GM18498 (cell line): ENCODE results near the gene SLK.

Source experiments
- ATAC-seq: cut with Tn5 transposase; IDR thresholded peaks from one replicate; pipeline ENCODE4 v1.9.1; 2021; ENCODE audit warnings: mild to moderate bottlenecking, moderate library complexity; ENCODE audit not compliant: unreplicated experiment

SLK gene

DNA sequence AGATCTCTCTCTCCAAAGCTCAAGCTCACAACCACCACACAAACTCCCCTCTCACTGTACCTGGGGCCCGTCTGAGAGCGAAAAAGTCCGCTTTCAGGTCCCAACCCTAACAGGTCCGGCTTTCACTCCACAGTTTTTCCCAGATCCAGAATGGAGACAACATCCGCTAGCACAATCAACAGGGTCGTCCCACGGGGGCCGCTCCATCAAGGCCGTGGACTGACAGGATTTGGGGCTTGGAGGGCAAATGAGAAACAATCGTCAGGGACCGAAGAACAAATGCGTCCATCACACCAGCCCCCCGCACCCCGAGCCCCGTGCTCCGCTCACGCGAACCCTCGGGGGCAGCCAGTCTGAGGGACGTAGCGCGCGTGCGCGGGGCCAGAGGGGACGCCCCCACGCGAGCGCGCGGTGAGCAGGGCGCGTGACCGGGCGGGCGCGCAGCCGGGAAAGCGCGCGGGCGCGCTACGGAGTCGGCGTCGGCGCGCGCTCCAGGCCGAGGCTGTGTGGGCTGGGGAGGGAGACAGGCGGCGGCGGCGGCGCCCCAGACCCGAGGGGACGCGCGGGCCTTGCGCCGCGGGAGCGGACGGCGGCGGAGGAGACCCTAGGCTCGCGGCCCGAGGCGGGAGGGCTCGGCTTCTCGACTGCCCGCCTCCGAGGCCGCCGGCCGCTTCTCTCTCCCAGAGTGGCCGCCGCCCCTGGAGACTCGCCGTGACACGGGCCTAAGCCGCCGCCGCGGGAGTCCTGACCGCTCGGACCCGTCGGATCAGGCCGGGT is at the start of gene SLK:
SLK (plus strand) TSS at position 470 of the 777 bp plus-strand sequence. CDS start 606 bp downstream, outside the sequence.
- ATAC-seq: peak; percentile 84

DNA sequence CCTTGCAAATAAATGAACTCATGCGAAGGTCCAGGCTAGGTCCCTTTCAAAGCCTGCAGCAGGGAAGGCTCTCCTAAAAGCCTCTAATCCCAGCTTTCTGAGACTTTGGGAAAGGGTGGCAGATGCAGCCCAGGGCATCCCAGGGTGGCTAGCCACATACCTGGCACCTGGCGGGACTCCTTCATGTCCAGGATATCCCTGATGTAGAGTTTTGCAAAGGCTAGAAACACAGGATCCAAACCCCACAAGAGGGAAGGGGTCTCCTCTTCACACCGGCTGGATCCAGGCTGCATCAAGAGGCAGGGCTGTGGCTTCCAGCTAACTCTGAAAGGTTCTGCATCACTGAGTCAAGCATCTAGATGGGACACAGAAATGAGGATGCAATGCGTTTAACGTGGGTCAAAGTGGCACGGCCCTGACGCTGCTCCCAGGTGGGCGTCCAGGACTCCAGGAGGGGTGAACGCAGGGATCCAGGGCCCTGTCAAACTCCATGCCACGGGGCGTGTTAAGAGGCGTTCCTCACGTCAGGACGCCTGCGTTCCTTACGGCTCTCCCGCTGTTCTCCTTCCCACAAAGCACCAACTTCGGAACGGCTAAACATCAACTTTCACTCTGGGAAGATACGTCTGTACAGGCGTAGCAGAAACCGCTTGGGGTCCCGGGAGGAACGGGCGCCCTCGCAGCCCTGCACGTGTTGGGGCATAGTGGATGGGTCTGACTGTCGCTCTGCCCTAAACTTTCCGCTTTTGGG is 49.5 kb upstream of the SLK start:
- ATAC-seq: peak; percentile 15

DNA sequence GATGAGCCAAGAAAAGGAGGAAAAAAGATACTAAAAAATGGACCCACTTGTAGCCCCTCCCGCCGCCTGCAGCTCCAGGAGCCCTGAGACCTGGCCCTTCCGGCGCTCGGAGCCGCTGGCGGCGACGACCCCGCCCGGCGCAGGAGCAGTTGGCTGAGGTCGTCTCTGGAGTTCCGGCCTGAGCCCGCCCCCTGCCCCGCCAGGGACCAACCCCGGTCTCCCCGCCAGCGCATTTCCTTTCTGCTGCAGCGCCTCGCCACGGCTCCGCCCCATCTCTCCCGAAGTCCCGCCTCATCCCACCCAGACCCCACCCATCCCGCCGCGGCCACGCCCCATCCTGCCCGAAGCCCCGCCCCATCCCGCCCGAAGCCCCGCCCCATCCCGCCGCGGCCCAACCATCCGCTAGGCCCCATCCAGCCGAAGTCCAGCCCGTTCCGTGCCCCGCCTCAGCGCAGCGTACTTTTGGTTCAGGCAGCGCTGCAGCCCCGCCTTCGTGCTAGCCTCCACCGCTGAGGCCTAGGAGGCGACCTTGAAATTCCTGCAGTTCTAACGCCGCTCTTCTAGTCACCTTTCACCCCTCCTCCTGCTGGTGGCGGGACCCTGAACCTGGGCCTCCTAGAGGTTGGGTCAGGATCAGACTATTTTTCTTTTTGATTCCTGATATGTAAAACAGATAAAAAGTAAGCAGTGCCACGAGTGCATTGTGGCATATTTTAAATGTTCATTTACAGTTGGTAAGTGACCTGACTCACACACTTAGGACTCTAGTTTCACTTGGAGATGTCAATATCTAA is 48.7 kb upstream of the SLK start, which contains the start of gene STN1:
STN1 (minus strand) TSS at position 132 of the 794 bp plus-strand sequence. CDS start 590 bp downstream, outside the sequence.
- peak; percentile 95 for ATAC-seq

DNA sequence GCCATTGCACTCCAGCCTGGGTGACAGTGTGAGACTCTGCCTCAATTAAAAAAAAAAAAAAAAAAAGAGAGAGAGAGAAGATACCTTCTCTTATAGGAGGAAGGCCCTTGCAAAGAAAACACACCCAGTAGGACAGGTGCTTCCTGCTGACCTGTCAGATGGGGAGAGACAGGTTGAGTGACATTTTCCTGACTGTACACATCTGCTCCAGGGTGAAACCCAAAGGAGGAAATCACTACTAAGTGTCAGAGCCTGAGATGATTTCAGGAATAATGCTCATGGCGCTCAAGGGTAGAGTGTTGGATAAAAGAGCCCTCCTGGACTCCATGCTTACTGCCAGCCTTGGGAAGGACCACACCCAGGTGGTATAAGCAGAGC is 47.3 kb upstream of the SLK start:
- no peak for ATAC-seq

DNA sequence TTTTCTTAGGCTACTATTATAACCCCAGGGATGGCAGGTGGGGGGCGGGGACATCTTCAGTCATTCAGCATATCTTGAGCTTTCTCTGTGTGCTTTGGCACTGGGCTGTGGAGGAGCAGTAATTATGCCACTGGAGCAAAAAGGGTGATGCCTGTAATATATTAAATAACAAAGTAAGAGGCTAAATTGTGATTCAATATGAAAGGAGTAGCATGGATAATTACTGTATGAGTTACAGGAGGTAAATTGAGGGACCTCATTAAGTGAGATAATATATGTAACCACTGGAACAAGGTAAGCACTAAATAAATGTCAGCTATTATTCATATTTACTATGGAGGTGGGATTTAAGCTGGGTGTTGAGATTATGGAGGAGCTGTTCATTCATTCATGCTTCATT is 45.7 kb upstream of the SLK start:
- no peak for ATAC-seq

DNA sequence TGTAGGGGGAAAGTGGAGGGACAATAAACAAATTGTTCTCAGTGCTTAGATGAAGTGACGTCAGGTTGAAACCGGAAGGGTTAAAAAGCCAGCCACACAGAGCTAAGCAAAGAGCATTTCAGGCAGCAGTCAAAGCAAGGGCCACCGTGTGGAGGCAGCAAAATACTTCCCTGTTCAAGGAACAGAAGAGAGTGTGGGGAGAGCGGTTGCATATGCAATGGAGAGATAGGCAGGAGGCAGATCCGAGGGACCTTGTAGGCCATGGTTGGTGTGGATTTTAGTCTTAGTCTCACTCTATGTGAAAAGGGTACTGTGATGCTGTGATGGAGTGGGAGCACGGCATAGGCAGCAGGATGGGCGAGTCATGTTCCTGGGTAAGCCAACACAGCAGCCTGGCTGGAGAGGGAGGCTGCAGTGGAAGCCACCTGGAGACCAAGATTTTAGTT is 45.2 kb upstream of the SLK start:
- no peak for ATAC-seq

DNA sequence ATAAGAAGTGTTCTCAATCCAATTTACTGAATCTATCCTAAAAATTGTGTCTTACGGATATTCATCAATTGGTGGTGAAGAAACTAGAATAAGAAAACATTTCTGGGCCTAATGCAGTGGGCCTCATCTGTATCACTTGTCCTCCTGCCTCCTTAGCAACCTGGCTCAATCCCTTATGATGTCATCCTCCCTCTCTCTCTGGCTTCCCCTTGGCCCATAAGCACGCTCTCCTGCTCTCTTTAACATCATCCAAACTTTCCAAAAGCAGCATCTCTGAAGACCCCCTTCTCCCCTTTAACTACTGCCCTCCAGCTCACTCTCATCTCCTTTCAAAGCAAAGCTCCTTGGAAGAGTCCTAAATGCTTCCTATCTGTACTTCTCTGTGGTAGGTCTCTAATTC is 44.3 kb upstream of the SLK start:
- ATAC-seq: no peak

DNA sequence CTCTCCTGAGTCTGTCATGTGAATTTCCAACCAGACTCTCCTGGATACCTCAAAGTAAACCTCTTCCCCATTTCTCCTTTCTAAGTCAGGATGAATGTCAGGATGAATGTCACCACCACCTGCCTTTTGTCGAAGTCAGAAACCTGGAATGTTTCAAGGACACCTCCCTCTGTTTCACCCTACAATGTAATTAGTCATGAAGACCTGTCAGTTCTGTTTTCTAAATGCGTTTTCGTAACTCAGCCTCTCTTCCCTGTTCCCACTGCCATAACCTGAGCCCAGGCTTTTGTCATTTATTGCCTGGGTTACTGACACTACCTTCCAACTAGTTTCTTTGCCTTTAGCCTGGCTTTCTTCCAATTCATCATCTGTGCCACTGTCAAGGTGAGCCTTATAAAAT is 43.4 kb upstream of the SLK start:
- ATAC-seq: no peak

DNA sequence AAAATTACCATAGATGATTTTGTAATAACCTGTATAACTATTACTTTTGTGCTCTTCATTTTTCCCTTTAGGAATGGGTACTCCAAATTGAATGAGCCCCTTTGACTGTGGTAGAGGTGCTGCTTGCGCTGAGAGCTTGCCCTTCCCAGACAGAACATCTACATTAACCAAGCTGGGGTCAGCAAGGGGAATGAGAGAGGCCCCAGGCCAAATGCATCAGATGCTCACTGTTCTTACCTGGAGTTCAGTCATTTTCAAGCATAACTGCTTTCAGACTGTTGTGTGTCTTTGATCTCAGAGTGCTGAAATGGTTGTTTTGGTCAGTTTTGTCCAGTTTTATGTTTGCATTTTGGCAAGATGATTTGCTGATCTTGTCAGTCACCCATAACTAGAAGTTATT is 41.3 kb upstream of the SLK start:
- no peak for ATAC-seq

DNA sequence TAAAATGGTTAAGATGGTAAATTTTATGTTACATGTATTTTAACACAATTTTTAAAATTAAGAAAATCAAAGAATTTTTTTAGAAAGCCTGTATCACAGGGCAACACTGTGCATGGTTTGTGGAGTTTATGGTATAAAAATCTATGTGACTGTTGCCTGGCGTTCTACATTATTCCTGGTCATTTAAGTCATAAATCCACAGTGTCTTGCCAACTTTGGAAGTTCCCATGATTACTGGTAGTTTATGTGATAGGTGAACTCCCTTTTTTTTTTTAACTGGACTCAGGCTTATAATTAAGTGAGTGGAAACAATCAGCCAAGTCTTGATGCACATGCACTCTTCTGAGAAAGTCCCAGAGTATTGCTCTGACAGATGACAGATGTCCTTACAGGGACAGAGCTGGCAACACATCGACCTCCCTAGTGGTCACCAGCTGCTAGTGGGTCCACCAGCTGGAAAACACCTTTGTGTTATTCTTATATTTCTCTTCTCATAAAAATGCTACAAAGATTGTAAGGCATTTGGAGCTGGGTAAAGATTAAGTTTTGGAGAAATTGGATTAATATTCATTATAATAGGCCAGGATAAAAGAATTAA is 40.1 kb upstream of the SLK start:
- no peak for ATAC-seq

DNA sequence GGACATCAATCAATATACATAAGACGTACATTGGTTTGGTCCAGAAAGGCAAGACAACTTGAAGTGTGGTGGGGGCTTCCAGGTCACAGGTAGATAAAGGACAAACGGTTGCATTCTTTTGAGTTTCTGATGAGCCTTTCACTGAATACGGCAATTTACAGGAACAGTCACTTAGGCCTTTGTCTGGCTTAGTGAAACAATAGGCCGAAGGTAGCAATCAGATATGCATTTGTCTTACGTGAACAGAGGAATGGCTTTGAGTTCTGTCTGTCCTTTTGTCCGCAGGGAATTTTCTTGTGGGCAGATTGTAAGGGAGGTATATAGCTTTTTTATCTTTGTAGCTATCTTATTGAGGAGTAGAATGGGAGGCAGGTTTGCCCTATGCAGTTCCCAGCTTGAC is 38.2 kb upstream of the SLK start:
- no peak for ATAC-seq

DNA sequence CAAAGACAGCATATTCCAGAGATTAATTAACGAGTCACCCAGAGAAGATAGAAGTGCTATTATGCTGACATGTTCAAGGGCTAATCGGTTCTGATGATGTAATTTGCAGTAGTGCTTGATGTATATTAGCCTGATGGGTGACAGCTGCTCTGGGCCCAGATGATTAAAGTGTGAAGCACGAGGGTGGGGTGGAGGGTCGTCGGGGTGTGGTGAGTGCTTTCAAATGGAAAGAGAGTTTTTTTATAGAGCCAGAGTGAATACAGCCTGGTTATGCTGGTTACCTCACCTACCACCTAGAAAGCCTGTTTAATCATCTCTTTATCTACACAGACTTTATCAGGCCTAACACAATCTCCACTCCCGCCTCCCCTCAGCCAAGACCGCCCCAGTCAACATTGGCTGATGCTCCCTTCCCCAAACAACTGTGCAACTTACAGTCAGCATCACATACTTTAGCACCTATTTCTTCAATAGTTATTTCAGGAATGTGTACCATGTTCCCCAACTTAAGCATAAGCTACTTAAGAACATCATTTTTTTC is 37.5 kb upstream of the SLK start:
- ATAC-seq: no peak

DNA sequence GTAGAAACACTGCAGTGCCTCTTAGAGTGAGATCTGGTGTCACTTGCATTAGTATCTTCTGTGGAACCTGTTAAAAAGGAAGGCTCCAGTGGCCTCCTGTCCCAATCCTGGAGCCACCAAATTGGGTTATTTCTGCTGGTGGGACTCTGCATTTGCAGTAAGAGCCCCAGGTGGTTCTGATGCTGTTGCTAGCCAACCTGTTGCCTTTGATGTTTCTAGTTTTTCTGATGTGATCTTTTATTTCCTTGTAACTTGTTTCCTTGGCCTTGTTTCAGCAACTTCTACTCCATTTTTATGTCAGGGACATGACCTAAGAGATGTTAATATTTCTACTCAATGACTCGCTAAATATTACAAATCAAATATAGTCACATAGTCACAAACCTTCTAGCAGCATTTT is 36.5 kb upstream of the SLK start:
- no peak for ATAC-seq

DNA sequence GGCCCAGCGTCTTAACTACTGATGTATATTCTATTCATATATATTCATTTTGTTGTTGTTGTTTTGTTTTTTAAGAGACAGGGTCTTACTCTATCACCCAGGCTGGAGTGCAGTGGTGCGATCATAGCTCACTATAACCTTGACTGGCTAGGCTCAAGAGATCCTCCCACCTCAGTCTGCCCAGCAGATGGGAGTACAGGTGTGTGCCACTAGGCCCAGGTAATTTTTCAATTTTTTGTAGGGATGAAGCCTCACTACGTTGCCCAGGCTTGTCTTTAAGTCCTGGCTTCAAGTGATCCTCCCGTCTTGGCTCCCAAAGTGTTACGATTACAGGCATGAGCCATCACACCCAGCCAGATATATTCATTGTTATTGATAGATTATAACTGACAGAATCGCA is 36.1 kb upstream of the SLK start:
- no peak for ATAC-seq

DNA sequence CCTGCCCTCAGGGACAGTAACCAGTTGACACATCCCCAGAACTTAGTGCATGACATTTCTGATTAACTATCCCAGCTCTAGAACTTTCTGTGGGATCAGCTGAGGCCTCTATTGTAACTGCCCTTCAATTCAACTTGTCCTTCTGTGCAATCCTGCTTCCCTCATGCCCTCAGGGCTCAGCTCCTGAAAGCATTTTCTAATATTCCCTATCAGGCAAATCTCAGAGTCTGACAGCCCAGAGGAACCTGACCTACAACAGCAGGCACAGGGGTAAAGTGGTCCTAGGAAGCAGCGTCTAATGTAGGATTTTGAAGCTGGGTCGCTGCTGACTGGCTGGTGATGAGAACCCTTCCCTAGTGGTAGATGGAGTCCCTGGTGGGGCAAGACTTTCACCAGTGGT is 35.3 kb upstream of the SLK start:
- ATAC-seq: no peak

DNA sequence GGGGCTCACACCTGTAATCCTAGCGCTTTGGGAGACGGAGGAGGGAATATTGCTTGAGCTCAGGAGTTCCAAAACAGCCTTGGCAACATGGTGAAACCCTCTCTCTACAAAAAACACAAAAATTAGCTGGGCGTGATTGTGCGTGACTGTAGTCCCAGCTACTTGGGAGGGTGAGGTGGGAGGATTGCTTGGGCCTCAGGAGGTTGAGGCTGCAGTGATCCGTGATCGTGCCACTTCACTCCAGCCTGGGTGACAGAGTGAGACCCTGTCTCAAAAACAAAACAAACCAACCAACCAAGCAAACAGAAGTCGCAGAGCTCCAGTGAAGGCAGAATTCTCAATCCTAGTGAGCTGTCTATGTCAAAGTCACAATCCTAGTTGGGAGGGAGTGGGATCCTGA is 34.7 kb upstream of the SLK start:
- ATAC-seq: no peak

DNA sequence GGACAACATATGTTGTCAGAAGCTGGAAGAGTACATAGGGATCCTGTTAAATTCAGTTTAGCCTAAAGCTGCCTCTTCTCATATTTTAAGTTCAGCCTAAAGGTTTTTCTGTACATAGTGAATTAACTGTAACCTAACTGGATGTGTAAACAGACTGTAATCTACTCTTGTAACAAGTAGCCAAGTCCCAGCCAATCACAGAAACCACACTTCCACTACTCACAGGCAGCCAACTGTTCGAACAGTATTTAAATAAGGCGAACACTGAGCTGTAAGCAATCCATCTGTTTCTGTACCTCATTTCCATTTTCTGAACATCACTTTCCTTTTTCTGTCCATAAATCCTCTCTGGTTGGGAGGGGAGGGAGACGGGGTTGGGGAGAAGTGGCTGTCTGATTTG is 34.0 kb upstream of the SLK start:
- no peak for ATAC-seq

DNA sequence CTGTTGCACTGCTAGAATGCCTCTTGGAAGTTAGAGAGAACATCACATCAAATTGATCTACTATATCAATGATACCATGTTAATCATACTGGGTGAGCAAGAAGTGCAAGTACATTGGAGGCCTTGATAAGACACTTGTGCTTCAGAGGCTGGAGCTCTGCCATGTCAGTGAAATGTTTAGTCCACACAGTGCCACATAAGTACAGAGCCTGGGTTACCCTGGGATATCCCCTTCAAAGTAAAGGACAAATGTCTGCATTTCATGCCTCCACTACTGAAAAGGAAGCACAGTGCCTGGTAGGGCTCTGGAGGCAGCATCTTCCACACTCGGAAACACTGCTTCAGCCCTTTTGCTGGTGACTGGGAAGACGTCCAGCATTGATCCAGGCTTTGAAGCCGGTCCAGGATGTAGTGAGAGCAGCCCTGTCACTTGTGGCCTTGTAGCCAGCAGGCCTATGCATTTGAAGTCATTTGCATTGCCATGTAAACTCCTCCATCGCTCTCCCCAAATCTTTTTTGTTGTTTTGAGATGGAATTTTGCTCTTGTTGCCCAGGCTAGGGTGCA is 33.3 kb upstream of the SLK start:
- no peak for ATAC-seq

DNA sequence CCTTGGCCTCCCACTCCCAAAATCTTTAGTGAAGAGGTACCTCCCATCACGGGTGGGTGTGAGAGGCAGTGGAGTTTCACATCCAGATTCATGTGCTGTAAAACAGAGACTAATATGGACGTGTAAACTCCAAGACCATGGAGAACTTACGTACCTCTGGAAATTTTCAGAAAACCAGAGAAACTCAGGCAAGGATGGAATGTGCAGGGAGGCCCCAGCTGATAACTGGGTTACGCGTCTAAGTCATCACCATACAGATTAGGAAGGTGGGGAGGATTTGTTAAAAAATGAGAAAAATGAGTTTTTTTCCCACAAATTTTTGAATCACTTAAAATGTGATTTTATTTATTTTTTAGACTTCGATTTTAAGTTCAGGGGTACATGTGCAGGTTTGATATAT is 32.6 kb upstream of the SLK start:
- ATAC-seq: no peak

DNA sequence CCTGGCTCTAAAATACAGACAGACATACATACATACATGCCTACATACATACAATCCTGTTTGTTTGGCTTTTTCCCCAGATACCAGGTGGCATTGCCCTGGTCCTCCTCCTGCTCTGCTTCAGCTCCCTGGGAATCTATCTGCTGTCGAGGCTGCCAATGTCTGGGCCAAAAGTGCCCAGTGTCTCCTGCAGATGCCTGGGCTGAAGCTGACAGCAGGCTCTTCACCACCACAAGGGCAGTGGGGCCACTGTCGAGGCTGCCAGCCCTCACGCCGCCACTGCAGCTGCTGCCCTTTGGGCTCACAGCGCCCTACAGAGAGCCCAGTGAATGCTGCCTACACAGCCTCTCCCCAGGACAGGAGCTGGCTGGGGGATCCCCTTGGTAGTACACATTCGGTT is 30.9 kb upstream of the SLK start:
- no peak for ATAC-seq

DNA sequence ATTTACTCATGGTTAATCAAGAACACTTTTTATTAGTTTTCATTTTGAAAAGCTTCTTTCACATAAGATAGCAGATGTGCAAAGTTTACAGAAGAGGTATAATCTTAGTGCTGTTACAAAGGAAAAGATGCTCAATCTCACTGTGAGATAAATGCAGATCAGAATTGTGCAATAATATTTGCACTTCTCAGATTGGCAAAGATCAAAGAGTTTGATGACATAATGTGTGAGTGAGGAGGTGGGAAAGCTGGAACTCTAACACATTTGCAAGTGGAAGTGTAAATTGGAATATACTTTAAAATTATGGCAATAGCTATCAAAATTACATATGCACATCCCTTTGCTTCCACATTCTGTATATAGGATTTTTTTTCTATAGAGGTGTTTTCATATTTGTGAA is 27.4 kb upstream of the SLK start:
- ATAC-seq: no peak
